Measurements from ENCODE around the gene GRM5.
"Not testable (repeated sequence)": the region's sequence is repeated elsewhere in the genome, so short reads cannot be mapped to it uniquely, and the experiment has no call there.

GRM5 gene

GRCh38 chr11:88972210-88972609 is 93.6 kb downstream of the GRM5 start:
- no peak for DNase-seq (ENCODE audit: low read depth)

GRCh38 chr11:88961621-88962020 is 104.2 kb downstream of the GRM5 start:
- DNase-seq (ENCODE audit: low read depth) = not testable (repeated sequence)

- DNase-seq (ENCODE audit: low read depth) = not testable (repeated sequence)
Observed at GRCh38 chr11:88959857-88960256, 105.9 kb downstream of the GRM5 start.

- no peak for DNase-seq (ENCODE audit: low read depth)
Observed at GRCh38 chr11:88950975-88951374, 114.8 kb downstream of the GRM5 start.

GRCh38 chr11:88948908-88949307 is 116.9 kb downstream of the GRM5 start:
- not testable (repeated sequence) for DNase-seq (ENCODE audit: low read depth)

- DNase-seq (ENCODE audit: low read depth) = not testable (repeated sequence)
Observed at GRCh38 chr11:88947843-88948572, 117.8 kb downstream of the GRM5 start.

GRCh38 chr11:88929665-88930064 is 136.1 kb downstream of the GRM5 start:
- DNase-seq (ENCODE audit: low read depth) = not testable (repeated sequence)

- DNase-seq (ENCODE audit: low read depth) = not testable (repeated sequence)
Observed at GRCh38 chr11:88917065-88917464, 148.7 kb downstream of the GRM5 start.

GRCh38 chr11:88909500-88909899 is 156.3 kb downstream of the GRM5 start:
- no peak for DNase-seq (ENCODE audit: low read depth)

- not testable (repeated sequence) for DNase-seq (ENCODE audit: low read depth)
Observed at GRCh38 chr11:88901436-88901835, 164.3 kb downstream of the GRM5 start.

GRCh38 chr11:88888855-88889254 is 176.9 kb downstream of the GRM5 start:
- DNase-seq (ENCODE audit: low read depth) = not testable (repeated sequence)

GRCh38 chr11:88886796-88887195 is 179.0 kb downstream of the GRM5 start:
- no peak for DNase-seq (ENCODE audit: low read depth)

GRCh38 chr11:88882800-88883199 is 183.0 kb downstream of the GRM5 start:
- DNase-seq (ENCODE audit: low read depth) = not testable (repeated sequence)

GRCh38 chr11:88861618-88862017 is 204.2 kb downstream of the GRM5 start:
- no peak for DNase-seq (ENCODE audit: low read depth)

- DNase-seq (ENCODE audit: low read depth) = not testable (repeated sequence)
Observed at GRCh38 chr11:88860431-88860830, 205.4 kb downstream of the GRM5 start.

GRCh38 chr11:88853963-88854362 is 211.8 kb downstream of the GRM5 start:
- not testable (repeated sequence) for DNase-seq (ENCODE audit: low read depth)

GRCh38 chr11:88851547-88851946 is 214.2 kb downstream of the GRM5 start:
- not testable (repeated sequence) for DNase-seq (ENCODE audit: low read depth)

- not testable (repeated sequence) for DNase-seq (ENCODE audit: low read depth)
Observed at GRCh38 chr11:88849773-88850172, 216.0 kb downstream of the GRM5 start.

- DNase-seq (ENCODE audit: low read depth) = no peak
Observed at GRCh38 chr11:88849368-88849767, 216.4 kb downstream of the GRM5 start.

- not testable (repeated sequence) for DNase-seq (ENCODE audit: low read depth)
Observed at GRCh38 chr11:88846266-88846665, 219.5 kb downstream of the GRM5 start.

- DNase-seq (ENCODE audit: low read depth) = not testable (repeated sequence)
Observed at GRCh38 chr11:88844941-88845340, 220.8 kb downstream of the GRM5 start.

GRCh38 chr11:88843766-88844426 is 221.9 kb downstream of the GRM5 start:
- not testable (repeated sequence) for DNase-seq (ENCODE audit: low read depth)

GRCh38 chr11:88838139-88838538 is 227.6 kb downstream of the GRM5 start:
- not testable (repeated sequence) for DNase-seq (ENCODE audit: low read depth)

Data from stimulated activated CD8-positive, alpha-beta memory T cell treated with anti-CD3 and anti-CD28 coated beads, Interleukin-4, amount 100 ng/mL, for 24 hours (primary cell).